Parathyroid adenoma (tissue), 2 donors: Measurements from ENCODE around the gene SPRED1.
"Not testable (repeated sequence)": the region's sequence is repeated elsewhere in the genome, so short reads cannot be mapped to it uniquely, and the experiment has no call there.

ENCODE experiments used
- H2AFZ ChIP-seq: fragments of 300-600 bp; sonication (generic); one replicate; pipeline ENCODE4 v1.7.0; 2017; ENCODE audit warnings: antibody characterized with exemption, mild to moderate bottlenecking
- H3K27ac ChIP-seq: fragments of 300-600 bp; sonication (generic); one replicate; pipeline ENCODE4 v1.7.0; 2017
- H3K27me3 ChIP-seq: fragments of 300-600 bp; sonication (generic); one replicate; pipeline ENCODE4 v1.7.0; 2017; ENCODE audit warnings: low read length; ENCODE audit not compliant: control insufficient read depth, insufficient read depth
- H3K36me3 ChIP-seq: fragments of 300-600 bp; sonication (generic); one replicate; pipeline ENCODE4 v1.7.0; 2017; ENCODE audit warnings: low read length; ENCODE audit not compliant: control insufficient read depth, insufficient read depth
- H3K4me1 ChIP-seq: fragments of 300-600 bp; sonication (generic); one replicate; pipeline ENCODE4 v1.7.0; 2017; ENCODE audit warnings: control low read depth
- H3K4me2 ChIP-seq: fragments of 300-600 bp; sonication (generic); one replicate; pipeline ENCODE4 v1.7.0; 2017; ENCODE audit warnings: low read length
- H3K4me3 ChIP-seq: fragments of 300-600 bp; sonication (generic); one replicate; pipeline ENCODE4 v1.7.0; 2017; ENCODE audit warnings: low read depth, low read length
- H3K79me2 ChIP-seq: fragments of 300-600 bp; sonication (generic); one replicate; pipeline ENCODE4 v1.7.0; 2017; ENCODE audit warnings: control low read depth
- H3K9ac ChIP-seq: fragments of 300-600 bp; sonication (generic); one replicate; pipeline ENCODE4 v1.7.0; 2017; ENCODE audit warnings: mild to moderate bottlenecking
- H3K9me3 ChIP-seq: fragments of 300-600 bp; sonication (generic); one replicate; pipeline ENCODE4 v1.7.0; 2017; ENCODE audit warnings: low read length; ENCODE audit not compliant: control insufficient read depth
- TF ChIP-seq, protein P1 (sequence below): fragments of 300-600 bp; sonication (generic); IDR thresholded peaks from one replicate; pipeline ENCODE4 v1.7.0; 2017; ENCODE audit warnings: antibody characterized with exemption, mild to moderate bottlenecking
- donor health status: primary hyperparathyroidism.

The SPRED1 gene

GRCh38 chr15:38228618-38229017, 24.0 kb upstream of the SPRED1 start:
- Histone ChIP-seq H3K4me2 (no peak overlapping the region), H3K27ac (no peak overlapping the region), H3K9me3 (no peaks in the 10 kb centered on the region), H3K27me3 (no peaks in the 10 kb centered on the region), H3K4me1 (no peaks in the 10 kb centered on the region), H2AFZ (no peak overlapping the region), H3K36me3 (no peaks in the 10 kb centered on the region), H3K9ac (no peak overlapping the region), H3K79me2 (no peaks in the 10 kb centered on the region), H3K4me3 (no peak overlapping the region)
- TF ChIP-seq, protein P1, sequence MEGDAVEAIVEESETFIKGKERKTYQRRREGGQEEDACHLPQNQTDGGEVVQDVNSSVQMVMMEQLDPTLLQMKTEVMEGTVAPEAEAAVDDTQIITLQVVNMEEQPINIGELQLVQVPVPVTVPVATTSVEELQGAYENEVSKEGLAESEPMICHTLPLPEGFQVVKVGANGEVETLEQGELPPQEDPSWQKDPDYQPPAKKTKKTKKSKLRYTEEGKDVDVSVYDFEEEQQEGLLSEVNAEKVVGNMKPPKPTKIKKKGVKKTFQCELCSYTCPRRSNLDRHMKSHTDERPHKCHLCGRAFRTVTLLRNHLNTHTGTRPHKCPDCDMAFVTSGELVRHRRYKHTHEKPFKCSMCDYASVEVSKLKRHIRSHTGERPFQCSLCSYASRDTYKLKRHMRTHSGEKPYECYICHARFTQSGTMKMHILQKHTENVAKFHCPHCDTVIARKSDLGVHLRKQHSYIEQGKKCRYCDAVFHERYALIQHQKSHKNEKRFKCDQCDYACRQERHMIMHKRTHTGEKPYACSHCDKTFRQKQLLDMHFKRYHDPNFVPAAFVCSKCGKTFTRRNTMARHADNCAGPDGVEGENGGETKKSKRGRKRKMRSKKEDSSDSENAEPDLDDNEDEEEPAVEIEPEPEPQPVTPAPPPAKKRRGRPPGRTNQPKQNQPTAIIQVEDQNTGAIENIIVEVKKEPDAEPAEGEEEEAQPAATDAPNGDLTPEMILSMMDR, result no peak

DNA sequence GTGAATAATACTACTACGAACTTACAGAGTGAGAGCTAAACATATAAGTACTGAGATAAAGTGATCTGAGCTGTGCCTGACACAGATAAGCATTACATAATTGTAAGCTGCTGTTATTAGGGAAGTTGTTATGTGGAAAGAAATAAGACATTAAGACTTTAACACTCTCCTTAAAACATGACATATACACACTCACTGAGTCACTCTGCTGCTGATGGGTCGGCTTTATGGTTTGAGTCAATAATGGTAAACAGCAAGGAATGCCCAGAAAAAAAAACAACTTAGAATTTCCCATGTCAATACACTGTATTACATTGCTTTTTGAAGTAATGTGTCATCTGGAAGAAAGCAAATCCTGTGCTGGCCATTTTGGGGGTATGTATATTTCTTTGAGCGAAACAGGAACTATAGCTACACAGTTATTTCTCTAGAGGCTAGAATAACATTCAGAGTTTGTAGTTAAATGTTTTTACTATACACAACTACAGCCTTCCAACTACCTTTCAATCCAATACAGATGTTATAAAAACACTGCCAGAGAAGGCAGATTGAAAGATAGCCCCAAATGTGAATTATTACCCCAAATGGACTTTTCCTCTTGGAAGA, 22.8 kb upstream of the SPRED1 start:
- Histone ChIP-seq H3K4me3 (no peak overlapping the region), H3K36me3 (no peaks in the 10 kb centered on the region), H3K27me3 (no peaks in the 10 kb centered on the region), H3K9ac (no peak overlapping the region), H3K4me1 (no peaks in the 10 kb centered on the region), H2AFZ (no peak overlapping the region), H3K4me2 (no peak overlapping the region), H3K9me3 (no peaks in the 10 kb centered on the region), H3K27ac (no peak overlapping the region), H3K79me2 (no peaks in the 10 kb centered on the region)
- TF ChIP-seq, protein P1, result no peak

GRCh38 chr15:38231436-38231835, 21.2 kb upstream of the SPRED1 start:
- TF ChIP-seq, protein P1, result no peak
- no peaks in the 10 kb centered on the region for H3K27me3 ChIP-seq
- H3K79me2 ChIP-seq, result no peaks in the 10 kb centered on the region
- H3K4me3 ChIP-seq, result no peak overlapping the region
- H3K9ac ChIP-seq, result no peak overlapping the region
- H3K36me3 ChIP-seq, result no peaks in the 10 kb centered on the region
- H3K9me3 ChIP-seq, result no peaks in the 10 kb centered on the region
- H2AFZ ChIP-seq, result no peak overlapping the region
- H3K4me1 ChIP-seq, result no peaks in the 10 kb centered on the region
- H3K4me2 ChIP-seq, result no peak overlapping the region
- H3K27ac ChIP-seq, result no peak overlapping the region

GRCh38 chr15:38237021-38237420, 15.6 kb upstream of the SPRED1 start:
- not testable (repeated sequence) for H3K4me1 ChIP-seq, H3K4me2 ChIP-seq, H3K27ac ChIP-seq, H3K9me3 ChIP-seq, H3K36me3 ChIP-seq, H3K79me2 ChIP-seq, H3K27me3 ChIP-seq, H3K9ac ChIP-seq, H2AFZ ChIP-seq, H3K4me3 ChIP-seq

GRCh38 chr15:38238311-38238710, 14.3 kb upstream of the SPRED1 start:
- H3K27ac ChIP-seq, result no peak overlapping the region
- H2AFZ ChIP-seq, result no peak overlapping the region
- H3K36me3 ChIP-seq, result no peaks in the 10 kb centered on the region
- H3K79me2 ChIP-seq, result no peaks in the 10 kb centered on the region
- H3K4me1 ChIP-seq, result no peaks in the 10 kb centered on the region
- TF ChIP-seq, protein P1, result no peak
- H3K4me2 ChIP-seq, result no peak overlapping the region
- H3K4me3 ChIP-seq, result no peak overlapping the region
- no peaks in the 10 kb centered on the region for H3K9me3 ChIP-seq
- no peak overlapping the region for H3K9ac ChIP-seq
- H3K27me3 ChIP-seq, result no peaks in the 10 kb centered on the region
